Fibroblast of pulmonary artery (primary cell): ENCODE data around the gene MAP2.
A peak's percentile ranks its signal among the peaks of the same experiment; 100 is the strongest.

Source experiments
- DNase-seq: peaks from one replicate; pipeline ENCODE4 v3.0.0-alpha.2; 2010; ENCODE audit warnings: low read depth
- H3K4me3 ChIP-seq: replicated peaks from 2 replicates; pipeline ENCODE4 v1.5.1; 2011; ENCODE audit warnings: low read depth, mild to moderate bottlenecking, control low read depth, low read length, moderate library complexity
- CTCF ChIP-seq: IDR thresholded peaks from 2 replicates; pipeline ENCODE4 v1.5.1; 2011; ENCODE audit warnings: mild to moderate bottlenecking, control low read depth, low read length, inconsistent platforms; ENCODE audit errors: missing control alignments

Gene MAP2

GRCh38 chr2:209525331-209525730, 101.5 kb downstream of the MAP2 start:
- peak; percentile 42 for DNase-seq
- TF ChIP-seq CTCF, result no peak
- peak overlapping the region; percentile 8 for H3K4me3 ChIP-seq

GRCh38 chr2:209525834-209526281, 102.0 kb downstream of the MAP2 start:
- peak; percentile 90 for DNase-seq
- no peak for TF ChIP-seq CTCF
- H3K4me3 ChIP-seq, result peak overlapping the region; percentile 27

DNA sequence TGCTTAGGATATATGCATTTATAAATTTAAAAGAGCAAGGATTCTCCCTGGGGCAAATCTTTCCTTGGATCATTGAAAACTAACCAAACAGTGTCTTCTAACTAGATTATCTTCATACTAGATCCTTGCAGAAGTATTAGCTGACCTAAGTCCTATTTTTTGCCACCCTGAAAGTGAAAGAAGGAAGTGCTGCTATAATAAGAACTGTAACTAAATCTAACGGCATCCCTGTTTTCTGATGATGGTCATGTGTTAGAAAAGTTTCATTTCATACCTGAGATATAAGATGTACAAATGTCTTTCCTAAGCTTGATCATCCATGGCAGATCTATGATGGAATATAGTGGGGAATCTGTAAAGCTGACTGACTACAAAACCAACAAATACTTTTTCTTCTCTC, 102.7 kb downstream of the MAP2 start:
- peak; percentile 34 for DNase-seq
- H3K4me3 ChIP-seq, result peak overlapping the region; percentile 27
- TF ChIP-seq CTCF, result no peak

GRCh38 chr2:209529579-209529978, 105.7 kb downstream of the MAP2 start:
- H3K4me3 ChIP-seq, result no peak overlapping the region
- no peak for DNase-seq
- TF ChIP-seq CTCF, result no peak

- no peak for DNase-seq
- TF ChIP-seq CTCF, result no peak
Observed at GRCh38 chr2:209532321-209532720, 108.5 kb downstream of the MAP2 start.

DNA sequence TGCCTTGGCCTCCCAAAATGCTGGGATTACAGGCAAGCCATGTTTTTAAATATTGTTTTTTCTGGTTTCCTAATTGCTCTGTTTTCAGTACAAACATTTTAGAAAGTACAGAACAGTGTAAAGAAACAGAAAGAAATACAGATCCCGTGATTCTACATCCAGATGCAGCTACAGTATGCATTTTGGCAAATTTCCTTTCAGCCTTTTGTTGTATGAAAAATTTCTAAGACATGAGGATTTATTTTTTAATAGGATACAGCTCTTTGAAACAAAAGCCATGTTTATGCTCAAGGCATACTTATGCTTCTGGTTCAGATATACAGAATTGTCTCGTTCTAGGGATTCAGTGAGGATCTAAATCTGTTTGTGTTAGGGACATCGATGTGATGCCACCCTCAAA, 109.5 kb downstream of the MAP2 start:
- DNase-seq, result no peak
- H3K4me3 ChIP-seq, result no peak overlapping the region
- no peak for TF ChIP-seq CTCF

More at GRCh38 chr2:209532321-209532720, 108.5 kb downstream of the MAP2 start:
- no peak overlapping the region for H3K4me3 ChIP-seq

- H3K4me3 ChIP-seq, result no peak overlapping the region
- no peak for DNase-seq
- no peak for TF ChIP-seq CTCF
Observed at GRCh38 chr2:209534228-209534627, 110.4 kb downstream of the MAP2 start.
